ENCODE results near the gene KCNQ1. TPM values are rescaled to one million over a fixed set of nuclear protein-coding genes. Genes with fewer than 3 reads are reported as not detected.

KCNQ1 gene
- total and polyA plus RNA-seq, 2 of the 13 experiments (the other 11 are each of a cell fraction or from before 2014, with no cell fraction given) = 0.02 to 0.08 TPM

- TF ChIP-seq ZFY (CRISPR knock-in tag; IDR thresholded peaks at IDR 0.05) = no peak
- no peak for TF ChIP-seq RXRB (CRISPR knock-in tag; IDR thresholded peaks at IDR 0.05; ENCODE audit: borderline replicate concordance)
- TF ChIP-seq POLR2A (IDR thresholded peaks at IDR 0.05; ENCODE audit: insufficient read depth in 1 of 2, low read depth in 2 of 2, low read length in 2 of 2) = peak in 1 of 2 experiments; percentile 46; a peak in 1 of 4 replicates
- peak; percentile 81 for TF ChIP-seq RBM22 (optimal IDR thresholded peaks at IDR 0.05; ENCODE audit: low read length)
These were observed 220.2 kb downstream of the KCNQ1 start (continued) for GRCh38 chr11:2664791-2665525.

- no peak for ATAC-seq
- Histone ChIP-seq H4K20me1 (ENCODE audit: insufficient read depth, low read length) (peaks cover 95% of the 10 kb centered on the region), H3K27ac (ENCODE audit: extremely low read length, insufficient read depth, low read length) (no peak overlapping the region), H3K4me3 (replicated peaks in 1 of 3; ENCODE audit: insufficient read depth in 1 of 3, low read depth in 2 of 3, low read length in 3 of 3) (no peak overlapping the region), H3K4me2 (ENCODE audit: low read depth, low read length) (no peak overlapping the region), H3K36me3 (replicated peaks in 1 of 2; ENCODE audit: control insufficient read depth in 1 of 2, insufficient read depth in 2 of 2, low read length in 2 of 2) (peaks cover 27 to 82% of the 10 kb centered on the region in 2 experiments), H2AFZ (ENCODE audit: low read length) (no peak overlapping the region), H3K79me2 (ENCODE audit: insufficient read depth, low read length) (peaks cover 61% of the 10 kb centered on the region), H3K9me3 (ENCODE audit: low read length) (no peaks in the 10 kb centered on the region), H3K4me1 (ENCODE audit: insufficient read depth, low read length) (peaks cover 81% of the 10 kb centered on the region), H3K27me3 (ENCODE audit: control insufficient read depth in 1 of 2, insufficient read depth in 2 of 2, low read length in 2 of 2) (no peaks in the 10 kb centered on the region), H3K9ac (ENCODE audit: insufficient read depth, low read depth, low read length) (no peak overlapping the region)
- DNase-seq (ENCODE audit: low spot score) = no peak
- POLR2A ChIA-PET = no interaction called here
- in situ Hi-C loops (cut with HindIII; ENCODE audit: extremely low pct_ligation_motif_present, low pct_unique_long_range_greater_than_20kb) = loop anchor here (10.0 kb wide), 1 partner anchor 131 kb away; no protein-coding TSS in a partner anchor
- 0 out of 2 replicates have a peak, but pooled peaks have one; percentile 45 for TF ChIP-seq PAF1 (CRISPR knock-in tag; IDR thresholded peaks at IDR 0.05)
- 0 out of 2 replicates have a peak, but pooled peaks have one; percentile 29 for TF ChIP-seq JUN (CRISPR knock-in tag; IDR thresholded peaks at IDR 0.05)
- TF ChIP-seq SRSF1 (optimal IDR thresholded peaks at IDR 0.05; ENCODE audit: low read depth, low read length) = no peak
- peak; percentile 17 for TF ChIP-seq RBM39 (IDR thresholded peaks at IDR 0.05; ENCODE audit: low read depth, low read length, poor library complexity, severe bottlenecking)
- TF ChIP-seq POLR2G (IDR thresholded peaks at IDR 0.05; ENCODE audit: low read depth, low read length) = peak; percentile 58
- TF ChIP-seq AGO2 (optimal IDR thresholded peaks at IDR 0.05; ENCODE audit: low read depth, low read length) = peak; percentile 81
- TF ChIP-seq DNMT1 (CRISPR knock-in tag; IDR thresholded peaks at IDR 0.05) = no peak
- TF ChIP-seq RBM22 (optimal IDR thresholded peaks at IDR 0.05; ENCODE audit: low read length) = peak; percentile 6
- 0 out of 2 replicates have a peak, but pooled peaks have one; percentile 18 for TF ChIP-seq ZNF263 (CRISPR knock-in tag; IDR thresholded peaks at IDR 0.05)
- no peak for FAIRE-seq
- CTCF ChIA-PET (ENCODE audit: low intra/inter-chr PET ratio, low total read pairs) = no interaction called here
- no TSS peak for BruUV-seq (replicated peaks)
- WGBS (ENCODE audit: low lambda C conversion rate) = 99% methylated on average over 10 of the region's 11 CpGs
- intact Hi-C loops (cut with micrococcal nuclease; ENCODE audit: unreplicated experiment) = no loop called here
These were observed 221.0 kb downstream of the KCNQ1 start for GRCh38 chr11:2665526-2666400.

Data from HepG2 (cell line).